GM13976 (cell line): ENCODE measurements around the gene DHRS9.

ENCODE experiments used
- DNase-seq: peaks from one replicate; pipeline ENCODE4 v3.0.0; 2012; ENCODE audit warnings: low spot score
- CTCF ChIP-seq: IDR thresholded peaks from 2 replicates; pipeline ENCODE4 v1.5.1; 2012; ENCODE audit warnings: borderline replicate concordance, mild to moderate bottlenecking; ENCODE audit not compliant: insufficient read depth; ENCODE audit errors: extremely low read depth, missing control alignments, control extremely low read depth
- in situ Hi-C: fragments of 300-500 bp; cut with MboI; formaldehyde crosslinking; loops from one replicate; pipeline ENCODE4 v1.12.0; 2022; ENCODE audit warnings: low sequenced_read_pairs, mixed read lengths, inconsistent platforms; ENCODE audit not compliant: unreplicated experiment

Gene DHRS9

GRCh38 chr2:169139145-169139544 is 69.8 kb downstream of the DHRS9 start:
- DNase-seq = no peak
- TF ChIP-seq CTCF = no peak
- in situ Hi-C loops = loop anchor here (10.0 kb wide), 1 partner anchor 174 kb away; no protein-coding TSS in a partner anchor

- no peak for DNase-seq
- no peak for TF ChIP-seq CTCF
- in situ Hi-C loops = loop anchor here (10.0 kb wide), 1 partner anchor 175 kb away; no protein-coding TSS in a partner anchor
Measured at GRCh38 chr2:169139993-169140767, 70.8 kb downstream of the DHRS9 start.

GRCh38 chr2:169141713-169142352 is 72.5 kb downstream of the DHRS9 start:
- TF ChIP-seq CTCF = peak; percentile 71
- DNase-seq = peak; percentile 50
- in situ Hi-C loops = no loop called here

- no peak for TF ChIP-seq CTCF
- DNase-seq = no peak
- in situ Hi-C loops = no loop called here
Measured at GRCh38 chr2:169143998-169144397, 74.6 kb downstream of the DHRS9 start.
